Right lung (tissue), 10 donors: ENCODE data around the gene PSMA5. TPM values are rescaled to one million over a fixed set of nuclear protein-coding genes. Genes with fewer than 3 reads are reported as not detected.
A peak's percentile ranks its signal among the peaks of the same experiment; 100 is the strongest.
"Not testable (repeated sequence)": the region's sequence is repeated elsewhere in the genome, so short reads cannot be mapped to it uniquely, and the experiment has no call there.

ENCODE experiments used
- DNase-seq, 2 donors: peaks; one replicate each; pipeline ENCODE4 v3.0.0-alpha.2; 2013
- long read RNA-seq, 8 donors: transcript quantifications; one replicate each; lab custom pipeline, GENCODE V29; 2026
- polyA plus RNA-seq, 5 donors: library from polyadenylated mRNA; unstranded; fragments of 120-200 nt; gene quantifications; one replicate each; pipeline versions ENCODE4 v1.2.1 to v1.2.3, GENCODE V29; 2013; ENCODE audit warnings: inconsistent platforms in 1 of 5, low replicate concordance in 1 of 5; ENCODE audit not compliant: insufficient read length in 5 of 5, insufficient read depth in 1 of 5

PSMA5 gene
- polyA plus RNA-seq = 10 to 100 TPM; 74.2 to 99.6 (median 89.2) TPM
- long read RNA-seq, donor 1, transcript PSMA5-201 (9 exons, 3,729 nt) = major isoform, 44 of 89 reads
- long read RNA-seq, donor 1, partial matches to known transcripts = 45 of 89 reads
- long read RNA-seq, donor 1, other reads (novel, unspliced or antisense) = 0 of 89 reads
- long read RNA-seq, donor 2, transcript PSMA5-201 (9 exons, 3,729 nt) = major isoform, 26 of 26 reads
- long read RNA-seq, donor 2, partial matches to known transcripts = 0 of 26 reads
- long read RNA-seq, donor 2, other reads (novel, unspliced or antisense) = 0 of 26 reads
- long read RNA-seq, donor 3, transcript PSMA5-201 (9 exons, 3,729 nt) = major isoform, 31 of 31 reads
- long read RNA-seq, donor 3, partial matches to known transcripts = 0 of 31 reads
- long read RNA-seq, donor 3, other reads (novel, unspliced or antisense) = 0 of 31 reads
- long read RNA-seq, donor 4, transcript PSMA5-201 (9 exons, 3,729 nt) = major isoform, 32 of 32 reads
- long read RNA-seq, donor 4, partial matches to known transcripts = 0 of 32 reads
- long read RNA-seq, donor 4, other reads (novel, unspliced or antisense) = 0 of 32 reads
- long read RNA-seq, donor 5, transcript PSMA5-201 (9 exons, 3,729 nt) = major isoform, 40 of 61 reads
- long read RNA-seq, donor 5, partial matches to known transcripts = 20 of 61 reads
- long read RNA-seq, donor 5, other reads (novel, unspliced or antisense) = 0 of 61 reads
- long read RNA-seq, donor 6, transcript PSMA5-201 (9 exons, 3,729 nt) = major isoform, 56 of 66 reads
- long read RNA-seq, donor 6, partial matches to known transcripts = 5 of 66 reads
- long read RNA-seq, donor 6, other reads (novel, unspliced or antisense) = 5 of 66 reads
- long read RNA-seq, donor 7, transcript PSMA5-201 (9 exons, 3,729 nt) = major isoform, 20 of 20 reads
- long read RNA-seq, donor 7, partial matches to known transcripts = 0 of 20 reads
- long read RNA-seq, donor 7, other reads (novel, unspliced or antisense) = 0 of 20 reads
- long read RNA-seq, donor 8, transcript PSMA5-201 (9 exons, 3,729 nt) = major isoform, 15 of 15 reads
- long read RNA-seq, donor 8, partial matches to known transcripts = 0 of 15 reads
- long read RNA-seq, donor 8, other reads (novel, unspliced or antisense) = 0 of 15 reads

- peak; percentile 94 to 95 for DNase-seq
These were observed at the start of gene PSMA5 for GRCh38 chr1:109426281-109427170. Gene PSMA5, minus strand, starts transcription at chr1:109426448. Its CDS starts 118 bp downstream, at chr1:109426330.

DNA sequence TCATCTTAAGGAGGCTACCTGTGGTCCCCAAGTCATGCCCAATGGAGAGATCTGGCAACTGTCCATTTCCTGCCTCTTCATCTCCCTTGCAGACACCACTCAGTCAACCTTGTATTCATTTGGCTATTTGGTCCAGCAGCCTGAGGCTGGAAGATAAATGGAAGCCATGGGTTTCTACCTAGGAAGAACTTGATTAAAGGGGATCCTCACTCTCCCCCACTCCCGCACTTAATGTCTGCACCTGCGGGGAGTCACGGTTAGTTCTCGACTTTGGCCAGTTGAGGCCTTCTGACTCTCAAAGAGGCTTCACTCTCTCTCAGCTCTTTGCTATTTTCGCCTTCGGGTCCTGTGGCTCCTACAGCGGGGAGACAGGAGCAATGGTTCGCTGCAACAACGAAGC, 49.0 kb upstream of the PSMA5 start:
- DNase-seq = no peak

GRCh38 chr1:109474697-109475096, 48.4 kb upstream of the PSMA5 start:
- no peak for DNase-seq

DNA sequence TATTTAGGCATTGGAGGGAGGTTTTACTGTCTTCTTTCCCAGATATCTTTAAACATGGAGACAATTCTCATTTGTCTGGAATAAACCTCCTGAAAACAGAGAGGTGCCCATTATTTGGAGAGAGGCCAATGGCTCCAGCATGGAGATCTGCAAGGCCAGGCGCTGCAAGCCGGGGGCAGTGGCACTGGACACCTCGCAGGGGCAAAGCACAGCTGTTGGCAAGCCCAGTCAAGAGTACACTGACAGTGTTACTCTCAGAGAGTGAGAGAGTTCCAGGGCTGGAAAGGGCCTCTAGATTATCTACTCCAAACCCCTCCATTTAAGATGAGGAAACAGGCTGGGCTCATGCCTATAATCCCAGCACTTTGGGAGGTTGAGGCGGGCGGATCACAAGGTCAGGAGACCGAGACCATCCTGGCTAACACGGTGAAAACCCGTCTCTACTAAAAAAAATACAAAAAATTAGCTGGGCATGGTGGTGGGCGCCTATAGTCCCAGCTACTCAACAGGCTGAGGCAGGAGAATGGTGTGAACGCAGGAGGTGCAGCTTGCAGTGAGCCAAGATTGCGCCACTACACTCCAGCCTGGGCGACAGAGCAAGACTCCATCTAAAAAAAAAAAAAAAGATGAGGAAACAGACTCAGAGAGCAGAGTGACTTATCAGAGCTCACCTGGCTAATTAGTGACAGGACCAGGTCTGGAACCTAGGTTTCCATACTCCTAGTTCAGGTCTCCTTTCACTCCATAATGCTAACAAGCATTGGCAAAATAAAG, 47.2 kb upstream of the PSMA5 start:
- not testable (repeated sequence) for DNase-seq

GRCh38 chr1:109472779-109473178, 46.5 kb upstream of the PSMA5 start:
- DNase-seq = no peak

- no peak for DNase-seq
These were observed 44.0 kb upstream of the PSMA5 start for GRCh38 chr1:109470245-109470644.

DNA sequence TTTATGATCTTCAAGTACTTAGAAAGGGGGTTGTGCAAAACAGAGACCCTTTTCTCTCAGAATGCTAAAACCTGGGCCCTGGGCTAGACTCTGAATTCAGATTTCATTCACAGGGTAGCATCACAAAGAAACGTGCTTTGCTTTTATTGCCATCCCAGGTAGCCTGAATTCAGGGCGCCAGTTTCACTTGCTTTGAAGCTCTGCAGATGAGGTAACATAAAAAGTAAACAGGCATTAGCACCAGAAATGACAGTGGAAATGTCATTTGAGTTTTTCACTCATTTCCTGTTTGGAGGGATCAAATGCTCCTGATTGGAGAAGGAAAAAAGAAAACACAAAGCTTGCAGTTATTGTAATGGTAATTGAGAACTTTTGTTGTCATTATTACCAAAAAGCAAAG, 42.7 kb upstream of the PSMA5 start:
- DNase-seq = no peak

- DNase-seq = no peak
These were observed 41.8 kb upstream of the PSMA5 start for GRCh38 chr1:109468061-109468460.

GRCh38 chr1:109467301-109467777, 41.1 kb upstream of the PSMA5 start:
- no peak for DNase-seq

DNA sequence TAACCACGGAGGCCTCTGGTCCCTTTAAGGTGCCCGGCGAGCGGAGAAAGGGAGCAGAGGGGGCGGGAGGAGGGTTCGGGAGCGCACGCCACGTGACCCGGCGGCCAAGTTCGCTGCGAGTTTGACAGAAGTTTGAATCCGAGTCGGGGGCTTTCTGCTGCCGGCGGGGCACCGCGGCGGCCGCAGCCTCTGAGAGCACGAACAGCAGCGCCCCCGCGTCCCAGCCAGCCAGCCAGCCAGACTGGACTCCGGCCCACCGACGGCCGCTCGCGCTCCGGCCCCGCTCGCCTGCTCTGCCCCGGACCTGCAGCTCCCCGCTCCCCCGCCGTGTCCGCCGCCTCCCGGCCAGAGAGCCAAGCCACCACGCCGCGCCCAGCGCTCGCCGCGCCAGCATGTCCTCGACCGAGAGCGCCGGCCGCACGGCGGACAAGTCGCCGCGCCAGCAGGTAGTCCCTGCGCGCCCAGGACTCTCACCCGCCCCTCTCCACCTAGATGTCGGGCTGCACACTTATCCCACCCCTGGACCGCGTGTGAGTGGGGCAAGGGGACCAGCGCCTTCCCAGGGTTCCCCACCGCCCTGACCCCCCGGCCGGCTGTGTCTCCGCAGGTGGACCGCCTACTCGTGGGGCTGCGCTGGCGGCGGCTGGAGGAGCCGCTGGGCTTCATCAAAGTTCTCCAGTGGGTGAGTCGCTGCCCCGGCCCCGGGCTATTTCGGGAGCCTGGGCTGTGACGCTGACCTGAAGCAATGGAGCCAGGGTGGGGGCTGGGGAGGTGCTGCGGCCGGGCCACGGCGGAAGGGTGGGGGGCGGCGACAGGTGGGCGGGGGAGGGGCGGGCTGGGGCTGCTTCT, 40.4 kb upstream of the PSMA5 start, which contains the start of gene SYPL2:
SYPL2 (plus strand) TSS at position 95 of the 849 bp plus-strand sequence; CDS start at position 393, 298 bp downstream.
- DNase-seq = no peak

GRCh38 chr1:109466125-109466451, 39.8 kb upstream of the PSMA5 start:
- no peak for DNase-seq

DNA sequence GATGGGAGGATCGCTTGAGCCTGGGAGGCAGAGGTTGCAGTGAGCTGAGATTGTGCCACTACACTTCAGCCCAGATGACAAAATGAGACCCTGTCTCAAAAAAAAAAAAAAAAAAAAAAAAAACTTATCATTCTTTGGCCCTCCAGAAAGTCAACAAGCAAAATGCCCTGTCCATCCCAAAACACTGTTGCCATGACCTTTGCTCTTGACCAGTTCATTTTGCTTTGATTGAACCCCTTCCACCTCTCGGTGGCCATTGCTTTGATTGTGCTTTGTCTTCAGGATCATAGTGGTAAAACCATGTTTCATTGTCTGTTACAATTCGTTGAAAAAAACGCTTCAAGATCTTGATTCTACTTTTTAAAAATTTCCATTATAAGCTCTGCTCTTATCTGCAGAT, 31.6 kb upstream of the PSMA5 start:
- DNase-seq = no peak

GRCh38 chr1:109454497-109455133, 28.4 kb upstream of the PSMA5 start:
- DNase-seq = no peak

DNA sequence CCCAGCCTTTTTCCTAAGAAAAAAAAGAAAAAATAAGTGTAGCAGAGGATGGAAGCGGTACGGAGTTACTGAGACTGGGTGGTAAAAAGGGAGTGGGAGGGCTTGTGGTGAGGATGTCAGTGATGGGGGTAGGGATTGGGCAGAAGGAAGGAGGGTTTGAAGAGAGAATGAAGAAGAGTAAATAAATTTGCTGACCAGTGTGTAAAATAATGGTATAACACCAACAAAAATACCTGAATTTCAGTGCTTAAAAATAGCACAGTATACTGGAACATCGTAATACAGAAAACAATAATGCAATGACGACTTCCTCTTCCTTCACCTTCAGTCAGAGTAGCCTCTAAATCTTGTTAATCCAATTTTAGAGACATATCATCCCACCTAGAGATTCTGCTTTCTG, 21.3 kb upstream of the PSMA5 start:
- DNase-seq = no peak

GRCh38 chr1:109445949-109446695, 19.9 kb upstream of the PSMA5 start:
- DNase-seq = not testable (repeated sequence)

GRCh38 chr1:109444346-109444745, 18.1 kb upstream of the PSMA5 start:
- DNase-seq = no peak

- no peak for DNase-seq
These were observed 17.2 kb upstream of the PSMA5 start for GRCh38 chr1:109443476-109443875.

GRCh38 chr1:109441069-109441468, 14.8 kb upstream of the PSMA5 start:
- no peak for DNase-seq
